ENCODE data around the gene PTPRN2.
"Not testable (repeated sequence)": the region's sequence is repeated elsewhere in the genome, so short reads cannot be mapped to it uniquely, and the experiment has no call there.

The PTPRN2 gene

GRCh38 chr7:158424011-158424410 lies 163.6 kb downstream of the PTPRN2 start:
- TF ChIP-seq CTCF (conservative IDR thresholded peaks at IDR 0.05; ENCODE audit: low read depth, low read length), result no peak
- no peak for DNase-seq (ENCODE audit: low read depth)
- no peak overlapping the region for H3K4me3 ChIP-seq (ENCODE audit: low read depth, low read length)

DNA sequence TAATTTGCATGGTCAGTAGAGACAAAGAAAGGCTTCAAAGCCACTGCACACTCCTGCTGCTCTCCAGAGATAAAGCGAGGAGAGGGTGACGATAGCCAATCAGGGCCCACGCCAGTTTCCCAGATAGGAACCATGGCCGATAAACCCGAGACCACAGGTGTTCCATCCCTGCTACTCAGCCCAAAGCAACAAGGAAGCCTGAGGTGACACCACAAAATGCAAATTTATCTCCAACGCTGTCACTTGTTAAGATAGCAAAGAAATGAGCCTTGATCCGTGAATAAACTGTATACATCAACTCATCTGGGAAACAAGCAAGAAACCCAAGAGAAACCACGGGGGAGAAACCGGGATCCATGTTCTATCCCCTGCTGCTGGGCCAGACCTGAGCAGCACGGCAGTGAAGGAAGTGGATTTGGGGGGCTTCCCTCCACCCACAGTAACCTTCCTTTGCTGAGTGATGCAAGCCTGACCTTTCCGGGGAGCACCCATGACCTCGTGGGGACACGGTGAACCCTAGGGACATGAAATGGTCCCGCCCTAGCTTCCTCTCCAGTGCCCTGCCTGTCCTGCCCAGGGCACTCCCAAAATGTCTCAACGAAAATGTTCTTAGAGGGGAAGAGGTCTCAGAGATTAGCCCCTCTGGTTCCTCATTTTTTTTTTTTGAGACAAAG lies 164.6 kb downstream of the PTPRN2 start:
- no peak for TF ChIP-seq CTCF (conservative IDR thresholded peaks at IDR 0.05; ENCODE audit: low read depth, low read length)
- no peak overlapping the region for H3K4me3 ChIP-seq (ENCODE audit: low read depth, low read length)
- no peak for DNase-seq (ENCODE audit: low read depth)

GRCh38 chr7:158422196-158422886 lies 165.3 kb downstream of the PTPRN2 start:
- no peak for DNase-seq (ENCODE audit: low read depth)
- TF ChIP-seq CTCF (conservative IDR thresholded peaks at IDR 0.05; ENCODE audit: low read depth, low read length), result no peak
- no peak overlapping the region for H3K4me3 ChIP-seq (ENCODE audit: low read depth, low read length)

DNA sequence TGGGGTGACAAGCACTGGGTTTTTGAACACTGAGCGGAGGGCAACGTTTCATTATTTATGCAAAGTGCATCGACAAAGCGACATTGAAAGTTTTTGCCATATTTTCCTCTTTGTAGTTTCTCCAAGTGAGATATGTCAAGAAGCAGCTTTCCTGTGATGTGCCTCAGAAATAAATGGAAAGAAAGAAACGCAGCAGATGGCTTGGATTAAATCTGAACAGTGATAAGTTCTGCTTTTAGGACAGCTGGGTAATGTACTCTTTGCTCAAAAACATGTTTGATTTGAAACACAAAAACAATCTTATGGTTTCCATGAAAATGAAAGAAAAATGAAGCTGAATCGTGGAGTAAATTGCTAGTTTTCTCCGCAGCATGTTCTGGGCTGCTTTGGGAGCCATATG lies 166.3 kb downstream of the PTPRN2 start:
- DNase-seq (ENCODE audit: low read depth), result no peak
- H3K4me3 ChIP-seq (ENCODE audit: low read depth, low read length), result no peak overlapping the region
- TF ChIP-seq CTCF (conservative IDR thresholded peaks at IDR 0.05; ENCODE audit: low read depth, low read length), result no peak

- no peak for TF ChIP-seq CTCF (conservative IDR thresholded peaks at IDR 0.05; ENCODE audit: low read depth, low read length)
- H3K4me3 ChIP-seq (ENCODE audit: low read depth, low read length), result no peak overlapping the region
- no peak for DNase-seq (ENCODE audit: low read depth)
These were observed 166.9 kb downstream of the PTPRN2 start for GRCh38 chr7:158420591-158421340.

- TF ChIP-seq CTCF (conservative IDR thresholded peaks at IDR 0.05; ENCODE audit: low read depth, low read length), result no peak
- no peak overlapping the region for H3K4me3 ChIP-seq (ENCODE audit: low read depth, low read length)
- no peak for DNase-seq (ENCODE audit: low read depth)
These were observed 168.3 kb downstream of the PTPRN2 start for GRCh38 chr7:158419238-158419785.

GRCh38 chr7:158418395-158418794 lies 169.2 kb downstream of the PTPRN2 start:
- DNase-seq (ENCODE audit: low read depth); H3K4me3 ChIP-seq (ENCODE audit: low read depth, low read length): not testable (repeated sequence)

Measured in choroid plexus epithelial cell (primary cell).